ENCODE measurements around the gene OLFM3. TPM values are rescaled to one million over a fixed set of nuclear protein-coding genes. Genes with fewer than 3 reads are reported as not detected.

Gene OLFM3
- total and polyA plus RNA-seq, 8 donors: 0.15 to 2.4 TPM; not detected in 6

- no peak for TF ChIP-seq EP300 (IDR thresholded peaks at IDR 0.05)
- TF ChIP-seq CTCF (IDR thresholded peaks at IDR 0.05): no peak
- peak in 1 of 2 donors; percentile 11 for DNase-seq
- no peak overlapping the region for H3K4me3 ChIP-seq
- intact Hi-C loops (cut with DNase I; ENCODE audit: low total_unique reads): no loop called here
- no peaks in the 10 kb centered on the region for H3K36me3 ChIP-seq
- no peaks in the 10 kb centered on the region for H3K4me1 ChIP-seq
- 56 to 69% (median 64%) methylated on average over 2 of the region's 2 CpGs for WGBS, 5 donors
- H3K27me3 ChIP-seq: no peaks in the 10 kb centered on the region
- no peak overlapping the region for H3K27ac ChIP-seq
- no peaks in the 10 kb centered on the region for H3K9me3 ChIP-seq
These were observed 91.4 kb downstream of the OLFM3 start for GRCh38 chr1:101905283-101905835.

GRCh38 chr1:101902199-101902598 lies 94.5 kb downstream of the OLFM3 start:
- Histone ChIP-seq H3K4me1 (no peaks in the 10 kb centered on the region), H3K27ac (no peak overlapping the region), H3K27me3 (no peaks in the 10 kb centered on the region), H3K9me3 (no peaks in the 10 kb centered on the region), H3K36me3 (no peaks in the 10 kb centered on the region), H3K4me3 (no peak overlapping the region)
- intact Hi-C loops (cut with DNase I; ENCODE audit: low total_unique reads): no loop called here
- TF ChIP-seq POLR2AphosphoS5 (IDR thresholded peaks at IDR 0.05): no peak
- no peak for TF ChIP-seq CTCF (IDR thresholded peaks at IDR 0.05)
- no peak for TF ChIP-seq POLR2A (IDR thresholded peaks at IDR 0.05)
- no peak for TF ChIP-seq EP300 (IDR thresholded peaks at IDR 0.05)
- 83 to 97% (median 93%) methylated on average over 1 of the region's 1 CpG for WGBS, 5 donors
- no peak for DNase-seq

GRCh38 chr1:101898137-101898536 lies 98.6 kb downstream of the OLFM3 start:
- Histone ChIP-seq H3K27me3 (no peaks in the 10 kb centered on the region), H3K4me1 (no peaks in the 10 kb centered on the region), H3K27ac (no peak overlapping the region), H3K36me3 (no peaks in the 10 kb centered on the region), H3K9me3 (no peaks in the 10 kb centered on the region), H3K4me3 (no peak overlapping the region)
- no peak for DNase-seq
- intact Hi-C loops (cut with DNase I; ENCODE audit: low total_unique reads): no loop called here
- WGBS, 5 donors: 81 to 93% (median 86%) methylated on average over 2 of the region's 2 CpGs
- no peak for TF ChIP-seq POLR2A (IDR thresholded peaks at IDR 0.05)
- no peak for TF ChIP-seq CTCF (IDR thresholded peaks at IDR 0.05)
- TF ChIP-seq POLR2AphosphoS5 (IDR thresholded peaks at IDR 0.05): no peak
- no peak for TF ChIP-seq EP300 (IDR thresholded peaks at IDR 0.05)

GRCh38 chr1:101884621-101885020 lies 112.1 kb downstream of the OLFM3 start:
- Histone ChIP-seq H3K27ac (no peak overlapping the region), H3K27me3 (no peaks in the 10 kb centered on the region), H3K9me3 (peaks cover 0 to 5% (median 0%) of the 10 kb centered on the region in 4 donors), H3K4me3 (no peak overlapping the region), H3K4me1 (no peaks in the 10 kb centered on the region), H3K36me3 (no peaks in the 10 kb centered on the region)
- no peak for DNase-seq
- WGBS, 5 donors: 68 to 79% (median 72%) methylated on average over 2 of the region's 2 CpGs
- no peak for TF ChIP-seq EP300 (IDR thresholded peaks at IDR 0.05)
- TF ChIP-seq POLR2A (IDR thresholded peaks at IDR 0.05): no peak
- no peak for TF ChIP-seq POLR2AphosphoS5 (IDR thresholded peaks at IDR 0.05)
- no peak for TF ChIP-seq CTCF (IDR thresholded peaks at IDR 0.05)
- intact Hi-C loops (cut with DNase I; ENCODE audit: low total_unique reads): no loop called here

Measured in stomach (tissue), 9 donors.